Sigmoid colon (tissue), 4 donors: ENCODE results near the gene LNPEP.

Experiments
- CTCF ChIP-seq, 4 experiments: fragments of 450-650 bp in 3 of 4; fragments of 200-600 bp in 1 of 4; IDR thresholded peaks; one replicate each; pipeline ENCODE4 v1.5.1; 2016 to 2019; ENCODE audit warnings: antibody characterized with exemption in 4 of 4, mild to moderate bottlenecking in 3 of 4, moderate library complexity in 2 of 4
- POLR2A ChIP-seq, 2 donors: fragments of 450-650 bp; IDR thresholded peaks; one replicate each; pipeline ENCODE4 v1.6.1; 2016; ENCODE audit warnings: antibody characterized with exemption in 2 of 2, mild to moderate bottlenecking in 2 of 2, moderate library complexity in 2 of 2
- POLR2AphosphoS5 ChIP-seq, 4 donors: sonication (generic); formaldehyde crosslinking; IDR thresholded peaks; one replicate each; pipeline ENCODE4 v1.6.1; 2017; ENCODE audit warnings: antibody characterized with exemption in 4 of 4

- TF ChIP-seq POLR2A (IDR thresholded peaks at IDR 0.05) (no peak), CTCF (IDR thresholded peaks at IDR 0.05) (no peak), POLR2AphosphoS5 (IDR thresholded peaks at IDR 0.05) (no peak)
Observed at GRCh38 chr5:96904054-96904931, 31.6 kb upstream of the LNPEP start.
